GM12878 (cell line): Measurements from ENCODE around the gene TXLNB. TPM values are rescaled to one million over a fixed set of nuclear protein-coding genes. Genes with fewer than 3 reads are reported as not detected.
A peak's percentile ranks its signal among the peaks of the same experiment; 100 is the strongest.

Experiments
- BMI1 ChIP-seq: fragments of 450-650 bp; IDR thresholded peaks from 2 replicates; pipeline ENCODE4 v1.6.1; 2016; ENCODE audit warnings: mild to moderate bottlenecking, moderate library complexity, borderline replicate concordance
- CBFB ChIP-seq: IDR thresholded peaks from 2 replicates; pipeline ENCODE4 v1.6.1; 2016; ENCODE audit warnings: antibody characterized with exemption, low read depth
- EED ChIP-seq: sonication (generic); IDR thresholded peaks from 2 replicates; pipeline ENCODE4 v1.6.1; 2016; ENCODE audit warnings: antibody characterized with exemption, low read depth
- EGR1 ChIP-seq, 2 experiments: IDR thresholded peaks; 1 replicate in 1 of 2; 2 replicates in 1 of 2; pipeline ENCODE4 v1.6.1; 2011 to 2012; ENCODE audit warnings: low read depth in 2 of 2, low read length in 2 of 2, borderline replicate concordance in 1 of 2, mild to moderate bottlenecking in 1 of 2, moderate library complexity in 1 of 2
- ESRRA ChIP-seq: IDR thresholded peaks from 2 replicates; pipeline ENCODE4 v1.6.1; 2012; ENCODE audit warnings: mild to moderate bottlenecking, low read length, improper control_type of control experiment
- GATAD2B ChIP-seq: fragments of 450-650 bp; conservative IDR thresholded peaks from 2 replicates; pipeline ENCODE4 v1.6.1; 2017; ENCODE audit warnings: low read depth, mild to moderate bottlenecking, moderate library complexity
- HCFC1 ChIP-seq: fragments of 150-350 bp; IDR thresholded peaks from 2 replicates; pipeline ENCODE4 v1.6.1; 2014; ENCODE audit warnings: low read length
- IKZF2 ChIP-seq, 2 experiments: fragments of 450-650 bp; IDR thresholded peaks; 2 replicates each; pipeline ENCODE4 v1.6.1; 2017; ENCODE audit warnings: mild to moderate bottlenecking in 2 of 2, moderate library complexity in 2 of 2
- MEF2B ChIP-seq: fragments of 450-650 bp; IDR thresholded peaks from 2 replicates; pipeline ENCODE4 v1.6.1; 2018; ENCODE audit warnings: mild to moderate bottlenecking, moderate library complexity; ENCODE audit not compliant: partially characterized antibody, poor library complexity, severe bottlenecking
- NBN ChIP-seq: fragments of 450-650 bp; IDR thresholded peaks from 2 replicates; pipeline ENCODE4 v1.6.1; 2016
- PAX8 ChIP-seq: fragments of 450-650 bp; IDR thresholded peaks from 2 replicates; pipeline ENCODE4 v1.6.1; 2017; ENCODE audit warnings: mild to moderate bottlenecking, moderate library complexity
- RAD21 ChIP-seq: IDR thresholded peaks from 2 replicates; pipeline ENCODE4 v1.6.1; 2011; ENCODE audit warnings: mild to moderate bottlenecking, low read depth, low read length, moderate library complexity; ENCODE audit not compliant: insufficient read depth
- RELB ChIP-seq: fragments of 450-650 bp; IDR thresholded peaks from 2 replicates; pipeline ENCODE4 v1.6.1; 2017; ENCODE audit warnings: low read depth, mild to moderate bottlenecking, moderate library complexity
- RUNX3 ChIP-seq: IDR thresholded peaks from 2 replicates; pipeline ENCODE4 v1.6.1; 2012; ENCODE audit warnings: low read length, inconsistent platforms
- STAT1 ChIP-seq: fragments of 450-650 bp; conservative IDR thresholded peaks from 2 replicates; pipeline ENCODE4 v1.6.1; 2014; ENCODE audit warnings: antibody characterized with exemption, mild to moderate bottlenecking
- STAT3 ChIP-seq: IDR thresholded peaks from 2 replicates; pipeline ENCODE4 v1.6.1; 2011; ENCODE audit warnings: low read depth, low read length, improper control_type of control experiment
- SUPT20H ChIP-seq: IDR thresholded peaks from 2 replicates; pipeline ENCODE4 v1.6.1; 2011; ENCODE audit warnings: low read depth, mild to moderate bottlenecking, low read length, moderate library complexity, borderline replicate concordance; ENCODE audit not compliant: control insufficient read depth
- ZBTB11 ChIP-seq: fragments of 450-650 bp; formaldehyde crosslinking; IDR thresholded peaks from 2 replicates; pipeline ENCODE4 v1.5.0; 2022; ENCODE audit warnings: mild to moderate bottlenecking, missing genetic modification characterization
- ZZZ3 ChIP-seq: IDR thresholded peaks from 2 replicates; pipeline ENCODE4 v1.6.1; 2011; ENCODE audit warnings: low read depth; ENCODE audit not compliant: control insufficient read depth, insufficient read length
- polyA plus RNA-seq, 11 experiments: library from polyadenylated mRNA; depleted of rRNA in 4 of 11; unstranded in 6 of 11; stranded (reverse) in 5 of 11; fragments of >200 nt; fragmentation: Nextera tagmentation in 4 of 11; fragmentation: Illumina TruSeq in 1 of 11; extraction: Ambion mirVana in 4 of 11; extraction: Trizol in 1 of 11; gene quantifications; 1 replicate in 1 of 11; 2 replicates in 10 of 11; pipeline versions ENCODE4 v1.2.1 to v1.2.3, GENCODE V29; 2011 to 2016; ENCODE audit warnings: inconsistent platforms in 2 of 11, missing spikeins in 2 of 11, low read depth in 1 of 11
- total RNA-seq, 4 experiments: library from RNA; depleted of rRNA in 3 of 4; stranded (reverse); fragments of >200 nt in 3 of 4; fragmentation: Illumina TruSeq in 1 of 4; extraction: Trizol in 1 of 4; gene quantifications; 2 replicates each; pipeline versions ENCODE4 v1.2.1 to v1.2.3, GENCODE V29; 2013 to 2021
- TF ChIP-seq, protein P1 (sequence below): IDR thresholded peaks from 2 replicates; pipeline ENCODE4 v1.6.1; 2012; ENCODE audit warnings: low read length, inconsistent platforms
- TF ChIP-seq, protein P2 (sequence below): fragments of 450-650 bp; IDR thresholded peaks from 2 replicates; pipeline ENCODE4 v1.6.1; 2016; ENCODE audit warnings: mild to moderate bottlenecking
- TF ChIP-seq, protein P3 (sequence below): fragments of 450-650 bp; IDR thresholded peaks from 2 replicates; pipeline ENCODE4 v1.6.1; 2014; ENCODE audit warnings: mild to moderate bottlenecking

The TXLNB gene
- total and polyA plus RNA-seq, 10 of the 15 experiments (the other 5 are each of a cell fraction or from before 2014, with no cell fraction given): 0.07 to 1.3 (median 0.22) TPM; not detected in 1

DNA sequence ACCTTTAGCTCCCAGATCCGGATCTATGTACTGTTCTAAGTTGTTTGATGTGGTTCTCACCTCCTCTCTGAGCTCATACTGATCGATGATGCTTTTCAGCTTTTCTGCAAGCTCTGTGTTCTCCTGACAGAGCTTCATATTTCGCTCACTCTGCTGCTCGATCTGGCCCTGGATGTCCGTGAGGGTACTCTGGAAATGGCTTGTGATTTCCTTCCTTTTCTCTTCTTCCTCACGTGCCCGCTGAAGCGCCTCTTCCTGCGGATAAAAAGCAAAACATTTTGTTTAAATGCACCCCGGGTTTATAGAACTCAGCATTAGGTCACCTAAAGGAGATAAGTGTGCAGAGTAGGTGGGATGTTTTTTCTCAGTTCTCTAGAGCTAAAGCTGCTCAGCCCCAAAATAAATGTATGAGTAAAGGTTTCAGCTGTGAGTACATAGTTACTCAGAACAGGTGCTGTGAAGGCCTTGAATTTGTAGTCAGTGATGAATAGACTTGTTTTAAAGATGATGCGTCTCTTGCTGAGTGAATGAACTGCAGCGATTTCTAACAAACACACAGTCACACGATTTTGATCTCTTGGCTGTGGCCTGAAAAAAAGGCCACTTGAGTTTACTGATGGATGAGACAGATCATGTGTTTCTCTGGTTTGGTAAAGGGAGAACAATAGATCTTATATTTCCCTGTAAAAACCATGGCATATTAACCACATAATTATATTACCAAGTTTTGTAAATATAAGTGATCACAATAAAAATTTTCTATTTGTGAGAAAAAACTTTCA is 29.1 kb downstream of the TXLNB start (continued):
- TF ChIP-seq ZZZ3 (no peak), CBFB (no peak), HCFC1 (no peak), ESRRA (no peak), SUPT20H (no peak), EGR1 (IDR thresholded peaks at IDR 0.05; ENCODE audit: borderline replicate concordance in 1 of 2, low read depth in 2 of 2, low read length in 2 of 2) (no peak), ZBTB11 (CRISPR knock-in tag) (no peak), RAD21 (no peak), STAT3 (no peak), RELB (peak; percentile 35; the same call in 1 of the 2 replicates), PAX8 (no peak), GATAD2B (no peak), RUNX3 (peak; percentile 39; the same call in 1 of the 2 replicates), STAT1 (no peak), MEF2B (peak; percentile 21), NBN (no peak), EED (no peak), BMI1 (no peak), IKZF2 (IDR thresholded peaks at IDR 0.05) (peak in 1 of 2 experiments; percentile 33; a peak in 1 of 4 replicates)
- TF ChIP-seq, protein P1, sequence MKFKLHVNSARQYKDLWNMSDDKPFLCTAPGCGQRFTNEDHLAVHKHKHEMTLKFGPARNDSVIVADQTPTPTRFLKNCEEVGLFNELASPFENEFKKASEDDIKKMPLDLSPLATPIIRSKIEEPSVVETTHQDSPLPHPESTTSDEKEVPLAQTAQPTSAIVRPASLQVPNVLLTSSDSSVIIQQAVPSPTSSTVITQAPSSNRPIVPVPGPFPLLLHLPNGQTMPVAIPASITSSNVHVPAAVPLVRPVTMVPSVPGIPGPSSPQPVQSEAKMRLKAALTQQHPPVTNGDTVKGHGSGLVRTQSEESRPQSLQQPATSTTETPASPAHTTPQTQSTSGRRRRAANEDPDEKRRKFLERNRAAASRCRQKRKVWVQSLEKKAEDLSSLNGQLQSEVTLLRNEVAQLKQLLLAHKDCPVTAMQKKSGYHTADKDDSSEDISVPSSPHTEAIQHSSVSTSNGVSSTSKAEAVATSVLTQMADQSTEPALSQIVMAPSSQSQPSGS: peak; percentile 76
- TF ChIP-seq, protein P2, sequence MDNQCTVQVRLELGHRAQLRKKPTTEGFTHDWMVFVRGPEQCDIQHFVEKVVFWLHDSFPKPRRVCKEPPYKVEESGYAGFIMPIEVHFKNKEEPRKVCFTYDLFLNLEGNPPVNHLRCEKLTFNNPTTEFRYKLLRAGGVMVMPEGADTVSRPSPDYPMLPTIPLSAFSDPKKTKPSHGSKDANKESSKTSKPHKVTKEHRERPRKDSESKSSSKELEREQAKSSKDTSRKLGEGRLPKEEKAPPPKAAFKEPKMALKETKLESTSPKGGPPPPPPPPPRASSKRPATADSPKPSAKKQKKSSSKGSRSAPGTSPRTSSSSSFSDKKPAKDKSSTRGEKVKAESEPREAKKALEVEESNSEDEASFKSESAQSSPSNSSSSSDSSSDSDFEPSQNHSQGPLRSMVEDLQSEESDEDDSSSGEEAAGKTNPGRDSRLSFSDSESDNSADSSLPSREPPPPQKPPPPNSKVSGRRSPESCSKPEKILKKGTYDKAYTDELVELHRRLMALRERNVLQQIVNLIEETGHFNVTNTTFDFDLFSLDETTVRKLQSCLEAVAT: peak; percentile 74; the same call in 1 of the 2 replicates
- TF ChIP-seq, protein P3, sequence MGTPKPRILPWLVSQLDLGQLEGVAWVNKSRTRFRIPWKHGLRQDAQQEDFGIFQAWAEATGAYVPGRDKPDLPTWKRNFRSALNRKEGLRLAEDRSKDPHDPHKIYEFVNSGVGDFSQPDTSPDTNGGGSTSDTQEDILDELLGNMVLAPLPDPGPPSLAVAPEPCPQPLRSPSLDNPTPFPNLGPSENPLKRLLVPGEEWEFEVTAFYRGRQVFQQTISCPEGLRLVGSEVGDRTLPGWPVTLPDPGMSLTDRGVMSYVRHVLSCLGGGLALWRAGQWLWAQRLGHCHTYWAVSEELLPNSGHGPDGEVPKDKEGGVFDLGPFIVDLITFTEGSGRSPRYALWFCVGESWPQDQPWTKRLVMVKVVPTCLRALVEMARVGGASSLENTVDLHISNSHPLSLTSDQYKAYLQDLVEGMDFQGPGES: no peak
